ENCODE results near the gene CCDC171. TPM values are rescaled to one million over a fixed set of nuclear protein-coding genes. Genes with fewer than 3 reads are reported as not detected.
A peak's percentile ranks its signal among the peaks of the same experiment; 100 is the strongest.

CCDC171 gene
- total RNA-seq, 2 donors from 2014 or later, result 2.3 TPM

DNA sequence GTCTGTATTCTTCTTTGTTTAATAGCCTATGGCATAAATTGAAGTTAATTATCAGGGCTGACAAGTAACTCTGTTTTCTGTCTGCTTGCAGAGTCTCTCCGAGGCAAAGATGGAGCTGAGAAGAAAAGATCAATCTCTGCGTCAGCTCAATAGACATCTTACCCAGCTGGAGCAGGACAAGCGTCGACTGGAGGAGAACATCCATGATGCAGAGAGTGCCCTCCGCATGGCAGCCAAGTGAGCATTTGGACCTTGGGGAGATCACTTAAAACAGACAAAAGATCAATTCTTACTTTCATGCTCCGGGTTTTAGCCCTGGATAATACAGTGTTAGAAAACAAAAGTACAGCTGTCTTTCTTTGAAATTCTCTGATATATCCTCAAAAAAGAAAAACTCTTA lies 293.8 kb downstream of the CCDC171 start:
- DNase-seq, result no peak
- intact Hi-C loops (cut with DNase I), result no loop called here
- Histone ChIP-seq H3K9me3 (no peaks in the 10 kb centered on the region), H3K4me3 (no peak overlapping the region), H3K9ac (ENCODE audit: low read depth in 2 of 2, low read length in 2 of 2) (no peak overlapping the region), H3K4me1 (no peaks in the 10 kb centered on the region), H3K36me3 (no peaks in the 10 kb centered on the region), H3K27me3 (no peaks in the 10 kb centered on the region), H3K27ac (no peak overlapping the region)
- TF ChIP-seq, protein P1, sequence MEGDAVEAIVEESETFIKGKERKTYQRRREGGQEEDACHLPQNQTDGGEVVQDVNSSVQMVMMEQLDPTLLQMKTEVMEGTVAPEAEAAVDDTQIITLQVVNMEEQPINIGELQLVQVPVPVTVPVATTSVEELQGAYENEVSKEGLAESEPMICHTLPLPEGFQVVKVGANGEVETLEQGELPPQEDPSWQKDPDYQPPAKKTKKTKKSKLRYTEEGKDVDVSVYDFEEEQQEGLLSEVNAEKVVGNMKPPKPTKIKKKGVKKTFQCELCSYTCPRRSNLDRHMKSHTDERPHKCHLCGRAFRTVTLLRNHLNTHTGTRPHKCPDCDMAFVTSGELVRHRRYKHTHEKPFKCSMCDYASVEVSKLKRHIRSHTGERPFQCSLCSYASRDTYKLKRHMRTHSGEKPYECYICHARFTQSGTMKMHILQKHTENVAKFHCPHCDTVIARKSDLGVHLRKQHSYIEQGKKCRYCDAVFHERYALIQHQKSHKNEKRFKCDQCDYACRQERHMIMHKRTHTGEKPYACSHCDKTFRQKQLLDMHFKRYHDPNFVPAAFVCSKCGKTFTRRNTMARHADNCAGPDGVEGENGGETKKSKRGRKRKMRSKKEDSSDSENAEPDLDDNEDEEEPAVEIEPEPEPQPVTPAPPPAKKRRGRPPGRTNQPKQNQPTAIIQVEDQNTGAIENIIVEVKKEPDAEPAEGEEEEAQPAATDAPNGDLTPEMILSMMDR (IDR thresholded peaks at IDR 0.05), result no peak

DNA sequence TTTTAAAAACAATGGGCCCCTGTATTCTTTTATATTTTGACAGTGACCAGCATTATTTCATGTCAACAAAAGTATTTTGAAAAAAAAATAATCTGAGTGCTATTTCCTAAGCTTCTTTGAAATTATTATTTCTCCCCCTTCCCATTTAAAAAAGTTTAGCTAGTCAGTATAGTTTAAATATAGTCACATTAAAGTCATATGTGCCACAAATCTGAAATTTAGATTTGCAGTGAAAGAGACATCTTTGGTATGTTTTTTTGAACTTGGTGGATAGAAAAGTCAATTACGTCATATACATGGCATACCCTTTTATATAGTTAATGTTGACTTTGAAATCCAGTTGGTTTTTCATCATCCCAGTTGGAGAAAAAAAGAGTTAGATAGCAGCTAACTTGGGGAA lies 297.0 kb downstream of the CCDC171 start:
- no peak for DNase-seq
- Histone ChIP-seq H3K27me3 (no peaks in the 10 kb centered on the region), H3K4me1 (no peaks in the 10 kb centered on the region), H3K9ac (ENCODE audit: low read depth in 2 of 2, low read length in 2 of 2) (no peak overlapping the region), H3K36me3 (no peaks in the 10 kb centered on the region), H3K4me3 (no peak overlapping the region), H3K27ac (no peak overlapping the region), H3K9me3 (no peaks in the 10 kb centered on the region)
- TF ChIP-seq, protein P1 (IDR thresholded peaks at IDR 0.05), result no peak
- intact Hi-C loops (cut with DNase I), result no loop called here

DNA sequence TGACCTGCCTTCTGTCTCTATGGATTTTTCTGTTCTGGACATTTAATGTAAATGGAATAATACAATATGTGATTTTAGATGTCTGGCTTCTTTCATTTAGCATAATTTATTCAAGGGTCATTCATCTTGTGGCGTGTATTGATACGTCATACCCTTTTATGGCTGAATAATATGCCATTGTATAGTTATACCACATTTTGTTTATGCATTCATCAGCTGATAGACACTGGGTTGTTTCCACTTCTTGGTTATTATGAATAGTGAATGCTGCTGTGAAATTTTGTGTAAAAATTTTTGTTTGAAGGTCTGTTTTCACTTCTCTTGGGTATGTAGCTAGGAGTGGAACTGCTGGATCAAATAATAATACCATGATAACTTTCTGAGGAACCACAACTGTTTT lies 298.9 kb downstream of the CCDC171 start:
- intact Hi-C loops (cut with DNase I), result no loop called here
- no peaks in the 10 kb centered on the region for H3K27me3 ChIP-seq
- no peak overlapping the region for H3K4me3 ChIP-seq
- no peaks in the 10 kb centered on the region for H3K36me3 ChIP-seq
- DNase-seq, result no peak
- TF ChIP-seq, protein P1 (IDR thresholded peaks at IDR 0.05), result no peak
- no peaks in the 10 kb centered on the region for H3K9me3 ChIP-seq
- H3K9ac ChIP-seq (ENCODE audit: low read depth in 2 of 2, low read length in 2 of 2), result no peak overlapping the region
- no peaks in the 10 kb centered on the region for H3K4me1 ChIP-seq
- H3K27ac ChIP-seq, result no peak overlapping the region

DNA sequence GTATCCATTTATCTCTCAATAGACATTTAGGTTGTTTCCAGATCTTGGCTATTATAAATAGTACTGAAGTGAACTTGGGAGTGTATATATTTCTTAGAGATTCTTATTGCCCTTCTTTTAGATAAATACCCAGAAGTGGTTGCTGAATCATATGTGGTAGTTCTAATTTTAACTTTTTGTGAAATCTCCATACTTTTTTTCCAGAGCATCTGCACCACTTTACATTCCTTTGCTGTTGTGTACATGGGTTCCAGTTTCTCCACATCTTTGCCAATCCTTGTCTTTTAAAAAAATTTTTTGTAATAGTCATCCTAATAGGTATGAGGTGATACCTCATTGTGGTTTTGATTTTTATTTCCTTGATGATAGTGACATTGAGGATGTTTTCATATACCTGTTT lies 303.7 kb downstream of the CCDC171 start:
- TF ChIP-seq, protein P1 (IDR thresholded peaks at IDR 0.05), result no peak
- Histone ChIP-seq H3K9me3 (no peaks in the 10 kb centered on the region), H3K27me3 (no peaks in the 10 kb centered on the region), H3K4me3 (no peak overlapping the region), H3K4me1 (no peaks in the 10 kb centered on the region), H3K27ac (no peak overlapping the region), H3K36me3 (no peaks in the 10 kb centered on the region), H3K9ac (ENCODE audit: low read depth in 2 of 2, low read length in 2 of 2) (no peak overlapping the region)
- DNase-seq, result no peak
- intact Hi-C loops (cut with DNase I), result no loop called here

DNA sequence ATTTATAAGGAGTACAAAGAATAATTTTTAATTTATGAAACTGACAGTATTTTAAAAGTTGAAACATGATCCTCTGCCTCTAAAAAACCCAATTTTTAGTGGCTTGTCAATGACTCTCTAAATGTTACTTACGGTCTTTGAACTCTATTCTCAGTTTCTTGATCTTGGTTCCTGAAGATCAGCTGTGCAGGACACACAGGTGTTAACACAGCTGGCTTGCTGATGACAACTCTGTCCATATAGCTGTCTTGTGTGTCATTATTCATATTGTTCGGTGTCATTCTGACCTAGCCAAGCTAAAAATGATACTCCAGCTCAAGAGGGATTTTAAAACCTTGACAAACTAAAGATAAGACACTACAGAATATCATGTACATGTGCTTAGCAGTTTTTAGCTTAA lies 314.5 kb downstream of the CCDC171 start:
- TF ChIP-seq, protein P1 (IDR thresholded peaks at IDR 0.05), result no peak
- Histone ChIP-seq H3K9me3 (no peaks in the 10 kb centered on the region), H3K4me3 (no peak overlapping the region), H3K27ac (no peak overlapping the region), H3K36me3 (no peaks in the 10 kb centered on the region), H3K4me1 (no peaks in the 10 kb centered on the region), H3K9ac (ENCODE audit: low read depth in 2 of 2, low read length in 2 of 2) (no peak overlapping the region), H3K27me3 (no peaks in the 10 kb centered on the region)
- no peak for DNase-seq
- intact Hi-C loops (cut with DNase I), result no loop called here

DNA sequence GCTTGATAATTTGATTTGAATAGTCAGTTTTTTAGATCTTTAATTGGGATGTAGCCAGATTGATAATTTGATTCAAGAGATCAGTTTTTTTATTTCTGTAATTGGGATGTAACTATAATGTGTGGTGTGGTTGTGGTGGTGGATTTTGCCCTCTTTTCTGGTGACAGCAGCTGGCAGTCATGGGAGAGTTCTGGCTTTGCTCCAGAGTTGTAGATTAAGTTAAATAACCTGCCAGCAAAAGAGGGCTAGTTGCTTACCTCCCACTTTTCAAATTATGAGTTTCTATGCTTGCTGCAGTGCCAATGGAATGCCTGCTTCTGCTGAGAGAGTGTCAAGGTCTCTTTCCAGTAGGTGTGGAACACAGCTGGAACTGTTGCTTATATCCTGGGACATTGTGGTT lies 315.1 kb downstream of the CCDC171 start:
- no peaks in the 10 kb centered on the region for H3K9me3 ChIP-seq
- no peak overlapping the region for H3K9ac ChIP-seq (ENCODE audit: low read depth in 2 of 2, low read length in 2 of 2)
- H3K4me3 ChIP-seq, result no peak overlapping the region
- no peak overlapping the region for H3K27ac ChIP-seq
- no peaks in the 10 kb centered on the region for H3K27me3 ChIP-seq
- peak; percentile 17 for DNase-seq
- no peaks in the 10 kb centered on the region for H3K36me3 ChIP-seq
- no peaks in the 10 kb centered on the region for H3K4me1 ChIP-seq
- TF ChIP-seq, protein P1 (IDR thresholded peaks at IDR 0.05), result no peak
- intact Hi-C loops (cut with DNase I), result no loop called here

Measured in colonic mucosa (tissue), 4 donors.